ENCODE measurements around the gene NUP205.
A peak's percentile ranks its signal among the peaks of the same experiment; 100 is the strongest.
"Not testable (repeated sequence)": the region's sequence is repeated elsewhere in the genome, so short reads cannot be mapped to it uniquely, and the experiment has no call there.

Gene NUP205

GRCh38 chr7:135620447-135620846 lies 62.7 kb downstream of the NUP205 start:
- no peak for DNase-seq (ENCODE audit: low read depth)

- no peak for DNase-seq (ENCODE audit: low read depth)
These were observed 63.5 kb downstream of the NUP205 start for GRCh38 chr7:135620980-135621850.

- no peak for DNase-seq (ENCODE audit: low read depth)
These were observed 76.6 kb downstream of the NUP205 start for GRCh38 chr7:135634191-135634878.

- DNase-seq (ENCODE audit: low read depth), result not testable (repeated sequence)
These were observed 82.0 kb downstream of the NUP205 start for GRCh38 chr7:135639690-135640089.

- no peak for DNase-seq (ENCODE audit: low read depth)
These were observed 86.4 kb downstream of the NUP205 start for GRCh38 chr7:135644154-135644553.

DNA sequence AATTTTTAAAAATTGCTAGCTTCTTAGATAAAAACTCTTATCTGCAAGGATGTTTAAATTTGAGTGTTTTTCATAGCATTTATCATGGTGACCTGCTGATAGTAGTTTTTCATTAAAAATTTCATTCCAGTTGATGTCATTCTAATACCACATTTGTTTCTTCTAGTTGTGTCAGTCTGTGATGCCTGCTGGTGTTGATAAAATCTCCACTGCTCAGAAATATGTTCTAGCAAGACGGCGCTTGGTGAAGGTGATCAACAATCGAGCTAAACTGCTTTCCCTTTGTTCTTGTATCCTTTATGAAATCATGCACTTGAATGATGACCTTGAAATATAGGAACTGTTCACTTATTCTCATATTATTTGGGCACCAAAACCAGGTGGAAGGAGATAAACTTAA lies 87.0 kb downstream of the NUP205 start:
- no peak for DNase-seq (ENCODE audit: low read depth)

GRCh38 chr7:135645296-135645904 lies 87.7 kb downstream of the NUP205 start:
- DNase-seq (ENCODE audit: low read depth), result no peak

DNA sequence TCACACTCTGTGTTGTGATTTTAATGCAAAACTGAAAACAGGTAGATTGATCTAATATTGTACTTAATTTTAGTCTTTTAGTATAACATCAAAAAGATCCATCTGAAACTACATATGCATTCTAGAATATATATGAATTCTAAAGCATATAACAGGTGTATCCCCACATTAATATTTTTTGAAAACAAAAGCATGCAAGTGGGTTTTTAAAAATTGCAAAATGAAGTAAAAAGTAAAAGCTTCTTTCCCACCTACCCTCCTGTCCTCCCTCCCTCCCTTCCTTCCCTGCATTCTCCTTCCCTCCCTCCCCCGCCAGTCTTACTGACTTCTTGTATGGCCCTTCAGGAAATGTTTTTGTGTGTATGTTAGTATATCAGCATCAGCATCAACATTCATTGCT lies 90.0 kb downstream of the NUP205 start:
- no peak for DNase-seq (ENCODE audit: low read depth)

DNA sequence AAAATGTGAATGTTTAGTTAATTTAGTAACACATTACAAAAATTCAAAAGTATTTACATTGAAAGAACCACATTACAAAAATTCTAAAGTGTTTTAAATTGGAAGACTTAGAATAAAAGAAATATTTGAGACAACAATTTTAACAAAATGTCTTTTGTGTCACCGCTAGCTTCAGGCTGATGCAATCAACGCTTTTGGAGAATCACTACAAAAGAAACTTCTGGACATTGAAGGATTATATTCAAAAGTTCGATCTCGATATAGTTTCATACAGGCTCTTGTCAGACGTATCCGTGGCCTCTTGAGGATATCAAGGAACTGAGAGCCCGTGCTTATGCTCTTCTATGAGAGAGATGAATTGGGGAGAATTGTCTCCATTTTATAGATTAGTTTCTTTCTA lies 90.5 kb downstream of the NUP205 start:
- DNase-seq (ENCODE audit: low read depth), result no peak

GRCh38 chr7:135650831-135651573 lies 93.3 kb downstream of the NUP205 start:
- no peak for DNase-seq (ENCODE audit: low read depth)

DNA sequence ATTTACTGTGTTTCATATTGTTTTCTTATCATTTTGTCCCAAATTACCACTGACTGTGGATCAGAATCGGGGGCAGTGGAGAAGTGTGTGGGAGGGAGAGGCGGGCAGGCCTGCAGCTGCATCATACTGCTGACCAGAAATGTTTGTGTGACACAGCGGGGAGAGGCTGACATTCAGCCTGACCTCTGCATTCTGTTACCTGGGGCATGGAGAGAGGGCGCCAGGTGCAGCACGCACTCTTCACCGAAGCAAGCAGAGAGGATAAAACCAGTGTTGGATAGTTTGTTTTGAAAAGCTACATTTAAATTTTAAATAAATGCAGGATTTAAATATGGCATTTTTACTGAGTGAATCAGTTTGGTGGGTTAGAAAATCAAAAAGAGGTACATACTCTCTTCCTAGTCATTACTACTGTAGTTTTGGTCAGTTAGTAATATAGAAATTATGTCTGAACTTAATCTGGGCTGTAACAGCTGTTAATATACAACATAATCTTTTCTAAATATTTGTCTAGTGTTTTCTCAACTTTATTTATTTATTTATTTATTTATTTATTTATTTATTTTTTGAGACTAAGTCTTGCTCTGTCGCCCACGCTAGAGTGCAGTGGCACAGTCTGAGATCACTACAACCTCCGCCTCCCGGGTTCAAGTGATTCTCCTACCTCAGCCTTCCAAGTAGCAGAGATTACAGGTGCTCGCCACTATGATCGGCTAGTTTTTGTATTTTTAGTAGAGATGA lies 95.8 kb downstream of the NUP205 start:
- no peak for DNase-seq (ENCODE audit: low read depth)

- no peak for DNase-seq (ENCODE audit: low read depth)
These were observed 100.8 kb downstream of the NUP205 start for GRCh38 chr7:135658564-135658963.

DNA sequence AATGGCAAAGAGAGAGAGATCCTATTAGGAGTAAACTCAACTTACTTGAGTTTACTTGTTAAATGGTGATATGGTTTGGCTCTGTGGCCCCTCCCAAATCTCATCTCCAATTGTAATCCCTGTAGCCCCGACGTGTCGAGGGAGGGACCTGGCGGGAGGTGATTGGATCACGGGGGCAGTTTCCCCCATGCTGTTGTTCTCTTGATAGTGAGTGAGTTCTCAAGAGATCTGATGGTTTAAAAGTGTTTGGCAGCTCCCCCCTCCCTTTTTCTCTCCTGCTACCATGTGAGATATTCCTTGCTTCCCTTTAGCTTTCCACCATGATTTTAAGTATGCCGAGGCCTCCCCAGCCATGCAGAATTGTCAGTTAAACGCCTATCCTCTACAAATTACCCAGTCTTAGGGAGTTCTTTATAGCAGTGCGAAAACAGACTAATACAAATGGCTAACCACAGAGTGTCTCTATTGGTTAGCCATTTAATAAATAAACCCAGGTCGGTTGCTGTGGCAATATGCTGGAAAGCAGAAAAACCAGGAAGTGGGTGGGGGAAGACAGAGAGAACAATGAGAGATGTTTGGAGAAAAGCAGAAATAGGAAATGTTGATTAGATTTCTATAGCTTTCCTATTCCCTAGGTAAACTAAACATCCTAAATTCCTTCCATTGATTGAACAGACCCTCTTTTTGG lies 101.6 kb downstream of the NUP205 start:
- no peak for DNase-seq (ENCODE audit: low read depth)

- no peak for DNase-seq (ENCODE audit: low read depth)
These were observed 103.8 kb downstream of the NUP205 start for GRCh38 chr7:135661311-135662122.

DNA sequence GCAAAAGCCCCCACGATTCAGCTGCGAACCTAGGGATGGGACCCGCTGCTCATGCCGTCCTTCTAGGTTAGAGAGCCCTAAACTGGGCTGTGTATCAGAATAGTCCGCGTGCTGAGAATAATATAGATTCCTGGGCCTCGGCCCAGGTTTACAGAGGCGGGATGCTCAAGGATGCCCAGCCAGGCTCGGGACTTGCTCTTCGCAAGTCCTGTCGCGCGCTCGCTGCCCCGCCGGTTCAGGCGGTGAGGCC lies 104.3 kb downstream of the NUP205 start:
- no peak for DNase-seq (ENCODE audit: low read depth)

DNA sequence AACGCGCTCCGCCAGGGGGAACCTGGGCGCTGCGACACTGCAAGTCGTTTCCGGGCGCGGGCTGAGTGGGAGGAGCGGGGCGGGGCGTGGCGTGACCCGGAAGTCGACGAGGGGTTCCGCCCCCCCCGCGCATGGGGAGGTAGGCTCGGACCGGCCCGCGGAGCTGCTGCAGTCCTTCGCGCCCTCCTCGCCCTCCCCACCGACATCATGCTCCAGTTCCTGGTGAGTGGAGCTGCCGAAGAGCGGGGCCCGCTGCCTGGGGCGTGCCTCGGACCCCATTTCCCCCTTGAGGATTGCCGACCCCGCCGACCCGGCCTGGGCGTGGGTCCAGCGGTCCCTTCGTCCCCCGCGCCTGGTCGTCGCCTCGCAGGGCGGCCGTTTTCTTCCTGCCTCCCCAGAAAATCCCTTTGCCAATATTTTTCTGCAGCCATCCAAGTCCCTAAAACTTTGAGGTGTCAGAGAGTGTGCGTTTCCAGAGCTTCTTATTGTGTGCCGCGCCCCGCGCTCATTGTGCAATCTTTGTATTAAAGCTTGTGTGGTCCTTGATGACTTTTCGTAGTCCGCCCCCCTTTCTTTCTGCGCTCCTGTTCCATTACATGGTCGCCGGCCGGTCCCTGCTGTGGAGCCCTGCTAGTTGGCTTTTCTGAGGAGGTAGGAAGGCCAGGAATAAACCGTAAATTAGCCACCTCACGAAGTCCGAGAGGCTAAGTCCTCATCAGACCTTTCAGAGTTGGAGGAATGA lies 104.8 kb downstream of the NUP205 start, which contains the start of gene STMP1:
STMP1 (plus strand) TSS at position 142 of the 742 bp plus-strand sequence.
- peak; percentile 96 for DNase-seq (ENCODE audit: low read depth)

GRCh38 chr7:135664046-135664589 lies 106.4 kb downstream of the NUP205 start:
- DNase-seq (ENCODE audit: low read depth), result no peak

DNA sequence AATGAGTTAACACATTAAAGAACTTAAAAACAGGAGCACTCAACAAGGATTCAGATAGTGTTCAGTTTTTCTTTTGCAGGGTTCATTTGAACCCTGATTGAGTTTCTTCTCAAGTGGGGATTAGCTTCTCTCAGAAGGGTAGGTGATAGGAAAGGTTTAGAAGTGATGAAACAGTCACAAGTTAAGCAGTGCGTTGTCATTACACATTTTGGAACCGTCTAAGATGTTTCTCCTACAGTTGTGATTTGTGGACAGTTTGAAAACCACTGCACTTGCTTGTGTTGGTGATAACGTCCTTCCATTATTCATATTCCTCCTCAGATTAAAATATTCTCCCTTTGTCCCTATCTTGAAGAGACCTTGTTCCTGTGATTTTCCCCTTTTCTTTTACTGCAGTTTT lies 107.3 kb downstream of the NUP205 start:
- DNase-seq (ENCODE audit: low read depth), result no peak

DNA sequence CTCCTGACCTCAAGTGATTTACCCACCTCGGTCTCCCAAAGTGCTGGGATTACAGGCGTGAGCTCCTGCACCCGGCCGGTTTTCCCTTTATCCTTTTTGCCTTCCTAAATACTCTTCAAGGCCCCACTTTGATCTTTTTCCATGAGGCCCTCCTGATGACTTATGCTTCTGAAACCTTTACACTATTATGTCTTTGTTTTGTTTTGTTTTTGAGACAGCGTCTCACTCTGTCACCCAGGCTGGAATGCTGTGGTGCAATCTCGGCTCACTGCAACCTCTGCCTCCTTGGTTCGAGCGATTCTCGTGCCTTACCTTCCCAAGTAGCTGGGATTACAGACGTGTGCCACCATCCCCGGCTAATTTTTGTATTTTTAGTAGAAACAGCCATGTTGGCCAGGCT lies 108.4 kb downstream of the NUP205 start:
- DNase-seq (ENCODE audit: low read depth), result no peak
